Measurements from ENCODE around the gene KRT6C.
"Not testable (repeated sequence)": the region's sequence is repeated elsewhere in the genome, so short reads cannot be mapped to it uniquely, and the experiment has no call there.

The KRT6C gene

GRCh38 chr12:52498946-52499345 lies 25.3 kb upstream of the KRT6C start:
- Histone ChIP-seq H3K27me3 (ENCODE audit: low read depth, low read length) (no peaks in the 10 kb centered on the region), H3K9me3 (ENCODE audit: control insufficient read depth in 1 of 2, low read length in 2 of 2) (no peaks in the 10 kb centered on the region), H3K27ac (ENCODE audit: low read length) (no peak overlapping the region), H3K4me3 (ENCODE audit: low read depth in 1 of 2, low read length in 2 of 2) (no peak overlapping the region), H3K36me3 (ENCODE audit: control insufficient read depth in 1 of 2, insufficient read depth in 2 of 2, low read length in 2 of 2) (no peaks in the 10 kb centered on the region), H3K4me1 (ENCODE audit: control insufficient read depth in 1 of 2, insufficient read depth in 2 of 2, low read length in 2 of 2) (peaks cover 6 to 21% of the 10 kb centered on the region in 2 donors)

GRCh38 chr12:52497975-52498374 lies 24.4 kb upstream of the KRT6C start:
- Histone ChIP-seq H3K27me3 (ENCODE audit: low read depth, low read length) (no peaks in the 10 kb centered on the region), H3K4me3 (ENCODE audit: low read depth in 1 of 2, low read length in 2 of 2) (no peak overlapping the region), H3K27ac (ENCODE audit: low read length) (no peak overlapping the region), H3K36me3 (ENCODE audit: control insufficient read depth in 1 of 2, insufficient read depth in 2 of 2, low read length in 2 of 2) (no peaks in the 10 kb centered on the region), H3K4me1 (ENCODE audit: control insufficient read depth in 1 of 2, insufficient read depth in 2 of 2, low read length in 2 of 2) (peaks cover 6 to 21% of the 10 kb centered on the region in 2 donors), H3K9me3 (ENCODE audit: control insufficient read depth in 1 of 2, low read length in 2 of 2) (no peaks in the 10 kb centered on the region)

- peaks cover 6 to 21% of the 10 kb centered on the region in 2 donors for H3K4me1 ChIP-seq (ENCODE audit: control insufficient read depth in 1 of 2, insufficient read depth in 2 of 2, low read length in 2 of 2)
- H3K27ac ChIP-seq (ENCODE audit: low read length), result no peak overlapping the region
- H3K9me3 ChIP-seq (ENCODE audit: control insufficient read depth in 1 of 2, low read length in 2 of 2), result no peaks in the 10 kb centered on the region
- H3K27me3 ChIP-seq (ENCODE audit: low read depth, low read length), result no peaks in the 10 kb centered on the region
- no peaks in the 10 kb centered on the region for H3K36me3 ChIP-seq (ENCODE audit: control insufficient read depth in 1 of 2, insufficient read depth in 2 of 2, low read length in 2 of 2)
- no peak overlapping the region for H3K4me3 ChIP-seq (ENCODE audit: low read depth in 1 of 2, low read length in 2 of 2)
Measured at GRCh38 chr12:52496590-52497071, 23.0 kb upstream of the KRT6C start.

- Histone ChIP-seq H3K27ac (ENCODE audit: low read length) (no peak overlapping the region), H3K36me3 (ENCODE audit: control insufficient read depth in 1 of 2, insufficient read depth in 2 of 2, low read length in 2 of 2) (no peaks in the 10 kb centered on the region), H3K4me3 (ENCODE audit: low read depth in 1 of 2, low read length in 2 of 2) (no peak overlapping the region), H3K4me1 (ENCODE audit: control insufficient read depth in 1 of 2, insufficient read depth in 2 of 2, low read length in 2 of 2) (peaks cover 6 to 21% of the 10 kb centered on the region in 2 donors), H3K9me3 (ENCODE audit: control insufficient read depth in 1 of 2, low read length in 2 of 2) (no peaks in the 10 kb centered on the region), H3K27me3 (ENCODE audit: low read depth, low read length) (no peaks in the 10 kb centered on the region)
Measured at GRCh38 chr12:52496054-52496453, 22.4 kb upstream of the KRT6C start.

GRCh38 chr12:52495389-52495788 lies 21.8 kb upstream of the KRT6C start:
- H3K4me1 ChIP-seq (ENCODE audit: control insufficient read depth in 1 of 2, insufficient read depth in 2 of 2, low read length in 2 of 2), result peaks cover 6 to 21% of the 10 kb centered on the region in 2 donors
- no peak overlapping the region for H3K4me3 ChIP-seq (ENCODE audit: low read depth in 1 of 2, low read length in 2 of 2)
- H3K27me3 ChIP-seq (ENCODE audit: low read depth, low read length), result no peaks in the 10 kb centered on the region
- no peaks in the 10 kb centered on the region for H3K36me3 ChIP-seq (ENCODE audit: control insufficient read depth in 1 of 2, insufficient read depth in 2 of 2, low read length in 2 of 2)
- no peak overlapping the region for H3K27ac ChIP-seq (ENCODE audit: low read length)
- no peaks in the 10 kb centered on the region for H3K9me3 ChIP-seq (ENCODE audit: control insufficient read depth in 1 of 2, low read length in 2 of 2)

- peaks cover 6 to 21% of the 10 kb centered on the region in 2 donors for H3K4me1 ChIP-seq (ENCODE audit: control insufficient read depth in 1 of 2, insufficient read depth in 2 of 2, low read length in 2 of 2)
- H3K36me3 ChIP-seq (ENCODE audit: control insufficient read depth in 1 of 2, insufficient read depth in 2 of 2, low read length in 2 of 2), result no peaks in the 10 kb centered on the region
- H3K27ac ChIP-seq (ENCODE audit: low read length), result no peak overlapping the region
- H3K4me3 ChIP-seq (ENCODE audit: low read depth in 1 of 2, low read length in 2 of 2), result no peak overlapping the region
- no peaks in the 10 kb centered on the region for H3K27me3 ChIP-seq (ENCODE audit: low read depth, low read length)
- no peaks in the 10 kb centered on the region for H3K9me3 ChIP-seq (ENCODE audit: control insufficient read depth in 1 of 2, low read length in 2 of 2)
Measured at GRCh38 chr12:52494518-52494917, 20.9 kb upstream of the KRT6C start.

GRCh38 chr12:52494100-52494499 lies 20.5 kb upstream of the KRT6C start:
- Histone ChIP-seq H3K9me3 (ENCODE audit: control insufficient read depth in 1 of 2, low read length in 2 of 2) (no peaks in the 10 kb centered on the region), H3K27me3 (ENCODE audit: low read depth, low read length) (no peaks in the 10 kb centered on the region), H3K4me1 (ENCODE audit: control insufficient read depth in 1 of 2, insufficient read depth in 2 of 2, low read length in 2 of 2) (peaks cover 6 to 21% of the 10 kb centered on the region in 2 donors), H3K36me3 (ENCODE audit: control insufficient read depth in 1 of 2, insufficient read depth in 2 of 2, low read length in 2 of 2) (no peaks in the 10 kb centered on the region), H3K4me3 (ENCODE audit: low read depth in 1 of 2, low read length in 2 of 2) (no peak overlapping the region), H3K27ac (ENCODE audit: low read length) (no peak overlapping the region)

GRCh38 chr12:52493172-52493571 lies 19.6 kb upstream of the KRT6C start, which contains the start of gene KRT6A:
Gene KRT6A, minus strand, starts transcription at chr12:52493257. Its CDS starts 69 bp downstream, at chr12:52493188.
- Histone ChIP-seq H3K9me3 (ENCODE audit: control insufficient read depth in 1 of 2, low read length in 2 of 2) (no peaks in the 10 kb centered on the region), H3K27me3 (ENCODE audit: low read depth, low read length) (no peaks in the 10 kb centered on the region), H3K36me3 (ENCODE audit: control insufficient read depth in 1 of 2, insufficient read depth in 2 of 2, low read length in 2 of 2) (no peaks in the 10 kb centered on the region), H3K27ac (ENCODE audit: low read length) (no peak within 1 kb of the TSS), H3K4me1 (ENCODE audit: control insufficient read depth in 1 of 2, insufficient read depth in 2 of 2, low read length in 2 of 2) (peaks cover 6 to 21% of the 10 kb centered on the region in 2 donors), H3K4me3 (ENCODE audit: low read depth in 1 of 2, low read length in 2 of 2) (no peak within 1 kb of the TSS)

- H3K9me3 ChIP-seq (ENCODE audit: control insufficient read depth in 1 of 2, low read length in 2 of 2); H3K4me3 ChIP-seq (ENCODE audit: low read depth in 1 of 2, low read length in 2 of 2): not testable (repeated sequence)
- H3K4me1 ChIP-seq (ENCODE audit: control insufficient read depth in 1 of 2, insufficient read depth in 2 of 2, low read length in 2 of 2), result peaks cover 6 to 21% of the 10 kb centered on the region in 2 donors
Measured at GRCh38 chr12:52492405-52492804, 18.8 kb upstream of the KRT6C start.

GRCh38 chr12:52491495-52491894 lies 17.9 kb upstream of the KRT6C start:
- not testable (repeated sequence) for H3K27ac ChIP-seq (ENCODE audit: low read length); H3K9me3 ChIP-seq (ENCODE audit: control insufficient read depth in 1 of 2, low read length in 2 of 2); H3K4me3 ChIP-seq (ENCODE audit: low read depth in 1 of 2, low read length in 2 of 2); H3K36me3 ChIP-seq (ENCODE audit: control insufficient read depth in 1 of 2, insufficient read depth in 2 of 2, low read length in 2 of 2); H3K27me3 ChIP-seq (ENCODE audit: low read depth, low read length)
- peaks cover 6 to 17% of the 10 kb centered on the region in 2 donors for H3K4me1 ChIP-seq (ENCODE audit: control insufficient read depth in 1 of 2, insufficient read depth in 2 of 2, low read length in 2 of 2)

More at GRCh38 chr12:52492405-52492804, 18.8 kb upstream of the KRT6C start:
- H3K27ac ChIP-seq (ENCODE audit: low read length); H3K36me3 ChIP-seq (ENCODE audit: control insufficient read depth in 1 of 2, insufficient read depth in 2 of 2, low read length in 2 of 2); H3K27me3 ChIP-seq (ENCODE audit: low read depth, low read length): not testable (repeated sequence)

- Histone ChIP-seq H3K4me1 (ENCODE audit: control insufficient read depth in 1 of 2, insufficient read depth in 2 of 2, low read length in 2 of 2) (no peaks in the 10 kb centered on the region), H3K27ac (ENCODE audit: low read length) (no peak overlapping the region), H3K4me3 (ENCODE audit: low read depth in 1 of 2, low read length in 2 of 2) (no peak overlapping the region)
Measured at GRCh38 chr12:52488736-52489135, 15.1 kb upstream of the KRT6C start.

GRCh38 chr12:52487744-52488443 lies 14.3 kb upstream of the KRT6C start:
- H3K4me1 ChIP-seq (ENCODE audit: control insufficient read depth in 1 of 2, insufficient read depth in 2 of 2, low read length in 2 of 2); H3K36me3 ChIP-seq (ENCODE audit: control insufficient read depth in 1 of 2, insufficient read depth in 2 of 2, low read length in 2 of 2); H3K9me3 ChIP-seq (ENCODE audit: control insufficient read depth in 1 of 2, low read length in 2 of 2); H3K4me3 ChIP-seq (ENCODE audit: low read depth in 1 of 2, low read length in 2 of 2); H3K27ac ChIP-seq (ENCODE audit: low read length); H3K27me3 ChIP-seq (ENCODE audit: low read depth, low read length): not testable (repeated sequence)

More at GRCh38 chr12:52488736-52489135, 15.1 kb upstream of the KRT6C start:
- Histone ChIP-seq H3K36me3 (ENCODE audit: control insufficient read depth in 1 of 2, insufficient read depth in 2 of 2, low read length in 2 of 2) (no peaks in the 10 kb centered on the region), H3K9me3 (ENCODE audit: control insufficient read depth in 1 of 2, low read length in 2 of 2) (peaks cover 0 to 8% of the 10 kb centered on the region in 2 donors), H3K27me3 (ENCODE audit: low read depth, low read length) (no peaks in the 10 kb centered on the region)

Measured in muscle layer of duodenum (tissue), 2 donors.